Ramos (cell line): ENCODE data around the gene ANKS1A.

Experiments used
- in situ Hi-C: fragments of 300-500 bp; cut with MboI; formaldehyde crosslinking; loops from one replicate; pipeline ENCODE4 v1.14.3; 2022; ENCODE audit warnings: low sequenced_read_pairs; ENCODE audit not compliant: unreplicated experiment

ANKS1A gene

GRCh38 chr6:35138191-35138590 is 249.1 kb downstream of the ANKS1A start:
- in situ Hi-C loops: loop anchor here (10.0 to 25.0 kb wide), 4 partner anchors 153 to 976 kb away; partner anchors contain the start of gene SPDEF

DNA sequence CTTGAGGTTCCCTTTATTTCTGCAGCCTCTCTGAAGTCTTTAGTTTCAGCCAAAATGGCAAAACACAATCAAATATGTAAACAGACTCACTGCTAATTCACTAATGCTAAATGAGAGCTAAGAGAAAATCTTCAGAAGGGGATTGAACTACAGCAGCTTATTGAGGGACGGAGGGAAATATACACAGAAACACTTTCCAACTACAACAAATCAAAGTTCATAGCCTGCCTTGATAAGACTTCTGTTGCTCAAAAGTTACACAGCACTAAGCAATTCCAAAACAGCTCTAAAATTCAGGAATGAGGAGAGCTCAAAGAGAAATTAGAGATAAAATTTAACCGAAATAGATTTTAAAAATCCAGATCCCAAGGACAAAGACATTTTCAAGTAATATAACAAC is 250.4 kb downstream of the ANKS1A start:
- in situ Hi-C loops: loop anchor here (10.0 to 25.0 kb wide), 4 partner anchors 155 to 977 kb away; partner anchors contain the start of gene SPDEF

- in situ Hi-C loops: loop anchor here (10.0 to 25.0 kb wide), 4 partner anchors 155 to 978 kb away; partner anchors contain the start of gene SPDEF
Observed at GRCh38 chr6:35139924-35140638, 251.0 kb downstream of the ANKS1A start.

- in situ Hi-C loops: loop anchor here (25.0 kb wide), 2 partner anchors 578 to 978 kb away; partner anchors contain the start of gene SPDEF
Observed at GRCh38 chr6:35140639-35141006, 251.6 kb downstream of the ANKS1A start.
